ENCODE measurements around the gene ST3GAL3. TPM values are rescaled to one million over a fixed set of nuclear protein-coding genes. Genes with fewer than 3 reads are reported as not detected.

ST3GAL3 gene
- total and polyA plus RNA-seq, 2 donors (not counting 1 experiment from before 2014, with no cell fraction given), result 13.7 to 16.3 TPM

- H3K9ac ChIP-seq (ENCODE audit: insufficient read depth, low read length), result no peak overlapping the region
- H3K9me3 ChIP-seq (ENCODE audit: control insufficient read depth, insufficient read depth, low read depth, low read length), result no peaks in the 10 kb centered on the region
- no peaks in the 10 kb centered on the region for H3K36me3 ChIP-seq (ENCODE audit: control insufficient read depth, insufficient read depth, low read length)
- no peaks in the 10 kb centered on the region for H3K79me2 ChIP-seq (ENCODE audit: control insufficient read depth, insufficient read depth, low read length)
- H3K4me3 ChIP-seq (replicated peaks in 1 of 4; ENCODE audit: control extremely low read depth in 1 of 4, insufficient read depth in 1 of 4, low read depth in 3 of 4, low read length in 4 of 4), result no peak overlapping the region
- H3K27me3 ChIP-seq (ENCODE audit: control insufficient read depth, insufficient read depth, low read length), result no peaks in the 10 kb centered on the region
- TF ChIP-seq, protein P1, sequence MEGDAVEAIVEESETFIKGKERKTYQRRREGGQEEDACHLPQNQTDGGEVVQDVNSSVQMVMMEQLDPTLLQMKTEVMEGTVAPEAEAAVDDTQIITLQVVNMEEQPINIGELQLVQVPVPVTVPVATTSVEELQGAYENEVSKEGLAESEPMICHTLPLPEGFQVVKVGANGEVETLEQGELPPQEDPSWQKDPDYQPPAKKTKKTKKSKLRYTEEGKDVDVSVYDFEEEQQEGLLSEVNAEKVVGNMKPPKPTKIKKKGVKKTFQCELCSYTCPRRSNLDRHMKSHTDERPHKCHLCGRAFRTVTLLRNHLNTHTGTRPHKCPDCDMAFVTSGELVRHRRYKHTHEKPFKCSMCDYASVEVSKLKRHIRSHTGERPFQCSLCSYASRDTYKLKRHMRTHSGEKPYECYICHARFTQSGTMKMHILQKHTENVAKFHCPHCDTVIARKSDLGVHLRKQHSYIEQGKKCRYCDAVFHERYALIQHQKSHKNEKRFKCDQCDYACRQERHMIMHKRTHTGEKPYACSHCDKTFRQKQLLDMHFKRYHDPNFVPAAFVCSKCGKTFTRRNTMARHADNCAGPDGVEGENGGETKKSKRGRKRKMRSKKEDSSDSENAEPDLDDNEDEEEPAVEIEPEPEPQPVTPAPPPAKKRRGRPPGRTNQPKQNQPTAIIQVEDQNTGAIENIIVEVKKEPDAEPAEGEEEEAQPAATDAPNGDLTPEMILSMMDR (conservative IDR thresholded peaks at IDR 0.05 in 1 of 2, IDR thresholded peaks at IDR 0.05 in 1 of 2; ENCODE audit: low read depth in 1 of 2, low read length in 2 of 2), result no peak
- TF ChIP-seq EZH2 (IDR thresholded peaks at IDR 0.05; ENCODE audit: low read length, missing control alignments), result no peak
- DNase-seq (ENCODE audit: low read depth in 2 of 2), result no peak
- H3K4me1 ChIP-seq (ENCODE audit: control insufficient read depth, extremely low read depth, insufficient read depth, low read length), result no peaks in the 10 kb centered on the region
- H2AFZ ChIP-seq (ENCODE audit: low read length), result no peak overlapping the region
- no peak overlapping the region for H3K27ac ChIP-seq (ENCODE audit: insufficient read depth, low read length)
- no peak overlapping the region for H3K4me2 ChIP-seq (ENCODE audit: extremely low read depth, insufficient read depth, low read length)
- no peaks in the 10 kb centered on the region for H4K20me1 ChIP-seq (ENCODE audit: control insufficient read depth, extremely low read depth, insufficient read depth, low read length)
Measured at GRCh38 chr1:43913666-43914360, 206.5 kb downstream of the ST3GAL3 start.

GRCh38 chr1:43914576-43915525 is 207.5 kb downstream of the ST3GAL3 start:
- no peak overlapping the region for H3K9ac ChIP-seq (ENCODE audit: insufficient read depth, low read length)
- no peaks in the 10 kb centered on the region for H3K27me3 ChIP-seq (ENCODE audit: control insufficient read depth, insufficient read depth, low read length)
- no peaks in the 10 kb centered on the region for H3K79me2 ChIP-seq (ENCODE audit: control insufficient read depth, insufficient read depth, low read length)
- no peaks in the 10 kb centered on the region for H3K9me3 ChIP-seq (ENCODE audit: control insufficient read depth, insufficient read depth, low read depth, low read length)
- H3K4me1 ChIP-seq (ENCODE audit: control insufficient read depth, extremely low read depth, insufficient read depth, low read length), result no peaks in the 10 kb centered on the region
- H3K4me2 ChIP-seq (ENCODE audit: extremely low read depth, insufficient read depth, low read length), result no peak overlapping the region
- H2AFZ ChIP-seq (ENCODE audit: low read length), result no peak overlapping the region
- TF ChIP-seq, protein P1 (conservative IDR thresholded peaks at IDR 0.05 in 1 of 2, IDR thresholded peaks at IDR 0.05 in 1 of 2; ENCODE audit: low read depth in 1 of 2, low read length in 2 of 2), result no peak
- TF ChIP-seq EZH2 (IDR thresholded peaks at IDR 0.05; ENCODE audit: low read length, missing control alignments), result no peak
- no peak for DNase-seq (ENCODE audit: low read depth in 2 of 2)
- no peak overlapping the region for H3K4me3 ChIP-seq (replicated peaks in 1 of 4; ENCODE audit: control extremely low read depth in 1 of 4, insufficient read depth in 1 of 4, low read depth in 3 of 4, low read length in 4 of 4)
- no peaks in the 10 kb centered on the region for H3K36me3 ChIP-seq (ENCODE audit: control insufficient read depth, insufficient read depth, low read length)
- no peak overlapping the region for H3K27ac ChIP-seq (ENCODE audit: insufficient read depth, low read length)
- H4K20me1 ChIP-seq (ENCODE audit: control insufficient read depth, extremely low read depth, insufficient read depth, low read length), result no peaks in the 10 kb centered on the region

DNA sequence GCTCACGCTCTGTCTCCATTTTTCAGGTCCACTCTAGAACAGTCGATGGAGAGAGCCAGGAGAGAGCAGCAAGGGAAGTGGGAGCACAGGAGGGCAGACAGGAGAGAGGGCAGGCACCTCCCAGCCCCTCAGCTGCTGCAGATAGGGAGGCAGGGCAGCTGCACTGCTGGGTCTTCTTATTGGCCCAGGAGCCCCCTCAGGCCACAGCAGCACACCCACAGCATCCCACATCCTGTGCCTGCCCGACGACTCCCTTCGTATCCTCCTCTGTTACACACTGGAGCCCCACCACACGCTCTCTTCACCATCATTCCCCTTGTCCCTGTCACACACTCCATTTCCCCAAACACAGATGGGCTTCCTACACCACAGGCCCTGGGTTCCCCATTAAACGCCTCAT is 212.6 kb downstream of the ST3GAL3 start:
- Histone ChIP-seq H3K27ac (ENCODE audit: insufficient read depth, low read length) (no peak overlapping the region), H3K4me3 (replicated peaks in 1 of 4; ENCODE audit: control extremely low read depth in 1 of 4, insufficient read depth in 1 of 4, low read depth in 3 of 4, low read length in 4 of 4) (no peak overlapping the region), H4K20me1 (ENCODE audit: control insufficient read depth, extremely low read depth, insufficient read depth, low read length) (no peaks in the 10 kb centered on the region), H3K36me3 (ENCODE audit: control insufficient read depth, insufficient read depth, low read length) (no peaks in the 10 kb centered on the region), H3K27me3 (ENCODE audit: control insufficient read depth, insufficient read depth, low read length) (no peaks in the 10 kb centered on the region), H3K9me3 (ENCODE audit: control insufficient read depth, insufficient read depth, low read depth, low read length) (no peaks in the 10 kb centered on the region), H3K79me2 (ENCODE audit: control insufficient read depth, insufficient read depth, low read length) (no peaks in the 10 kb centered on the region), H2AFZ (ENCODE audit: low read length) (no peak overlapping the region), H3K4me1 (ENCODE audit: control insufficient read depth, extremely low read depth, insufficient read depth, low read length) (no peaks in the 10 kb centered on the region), H3K9ac (ENCODE audit: insufficient read depth, low read length) (no peak overlapping the region), H3K4me2 (ENCODE audit: extremely low read depth, insufficient read depth, low read length) (no peak overlapping the region)
- TF ChIP-seq, protein P1 (conservative IDR thresholded peaks at IDR 0.05 in 1 of 2, IDR thresholded peaks at IDR 0.05 in 1 of 2; ENCODE audit: low read depth in 1 of 2, low read length in 2 of 2), result no peak
- TF ChIP-seq EZH2 (IDR thresholded peaks at IDR 0.05; ENCODE audit: low read length, missing control alignments), result no peak
- no peak for DNase-seq (ENCODE audit: low read depth in 2 of 2)
